ENCODE data around the gene AGAP1.

GRCh38 chr2:235802542-235802941 lies 308.7 kb downstream of the AGAP1 start:
- no peak for TF ChIP-seq CTCF (IDR thresholded peaks at IDR 0.05)
- no peak for TF ChIP-seq POLR2A (IDR thresholded peaks at IDR 0.05)

Data from sigmoid colon (tissue), 3 donors.